Bronchial epithelial cell (primary cell): ENCODE results near the gene SDK2. TPM values are rescaled to one million over a fixed set of nuclear protein-coding genes. Genes with fewer than 3 reads are reported as not detected.

ENCODE experiments used
- DNase-seq: peaks from one replicate; pipeline ENCODE4 v3.0.0-alpha.2; 2010; ENCODE audit warnings: low read depth
- FAIRE-seq: peaks from 2 replicates; lab custom pipeline; 2011; peaks lifted over from hg19 to GRCh38; lab: Jason Lieb, UNC
- H3K27me3 ChIP-seq: 2 replicates; pipeline ENCODE4 v1.5.1; 2011; ENCODE audit warnings: low read length; ENCODE audit not compliant: control insufficient read depth, insufficient read depth
- H3K36me3 ChIP-seq: 2 replicates; pipeline ENCODE4 v1.5.1; 2011; ENCODE audit warnings: low read length; ENCODE audit not compliant: control insufficient read depth, insufficient read depth
- H3K4me3 ChIP-seq: 2 replicates; pipeline ENCODE4 v1.5.1; 2011; ENCODE audit warnings: mild to moderate bottlenecking, low read depth, low read length, control low read depth
- total RNA-seq: library from RNA; depleted of rRNA; stranded (reverse); fragments of >200 nt; gene quantifications from 2 replicates; pipeline ENCODE4 v1.2.1, GENCODE V29; 2014
- TF ChIP-seq, protein P1 (sequence below): IDR thresholded peaks from 2 replicates; pipeline ENCODE4 v1.5.1; 2011; ENCODE audit warnings: mild to moderate bottlenecking, moderate library complexity, low read length, control low read depth, inconsistent platforms; ENCODE audit not compliant: insufficient read depth, severe bottlenecking

The SDK2 gene
- total RNA-seq, 1 donor from 2014 or later: 2.1 TPM

DNA sequence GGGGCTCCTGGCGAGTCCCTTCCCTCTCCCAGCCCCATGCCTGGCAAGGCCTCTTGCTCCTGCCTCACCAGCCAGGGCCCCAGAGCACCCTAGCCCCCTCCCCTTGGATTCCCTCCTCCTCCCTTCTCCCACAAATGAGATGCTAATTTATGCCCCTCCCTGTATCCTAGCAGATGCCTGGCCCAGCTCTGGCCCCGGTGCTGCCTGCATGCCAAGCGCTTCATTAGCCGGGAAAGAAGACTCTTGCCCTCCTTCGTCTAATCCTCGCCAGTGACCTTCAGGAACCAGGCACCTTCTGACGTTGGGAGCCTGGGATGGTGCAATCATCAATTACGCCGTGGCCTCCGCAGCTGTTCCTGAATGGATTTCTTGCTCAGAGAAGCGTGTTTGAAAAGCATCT, 127.8 kb downstream of the SDK2 start:
- no peak for DNase-seq
- Histone ChIP-seq H3K27me3 (no peaks in the 10 kb centered on the region), H3K4me3 (no peak overlapping the region), H3K36me3 (no peaks in the 10 kb centered on the region)
- no peak for FAIRE-seq
- TF ChIP-seq, protein P1, sequence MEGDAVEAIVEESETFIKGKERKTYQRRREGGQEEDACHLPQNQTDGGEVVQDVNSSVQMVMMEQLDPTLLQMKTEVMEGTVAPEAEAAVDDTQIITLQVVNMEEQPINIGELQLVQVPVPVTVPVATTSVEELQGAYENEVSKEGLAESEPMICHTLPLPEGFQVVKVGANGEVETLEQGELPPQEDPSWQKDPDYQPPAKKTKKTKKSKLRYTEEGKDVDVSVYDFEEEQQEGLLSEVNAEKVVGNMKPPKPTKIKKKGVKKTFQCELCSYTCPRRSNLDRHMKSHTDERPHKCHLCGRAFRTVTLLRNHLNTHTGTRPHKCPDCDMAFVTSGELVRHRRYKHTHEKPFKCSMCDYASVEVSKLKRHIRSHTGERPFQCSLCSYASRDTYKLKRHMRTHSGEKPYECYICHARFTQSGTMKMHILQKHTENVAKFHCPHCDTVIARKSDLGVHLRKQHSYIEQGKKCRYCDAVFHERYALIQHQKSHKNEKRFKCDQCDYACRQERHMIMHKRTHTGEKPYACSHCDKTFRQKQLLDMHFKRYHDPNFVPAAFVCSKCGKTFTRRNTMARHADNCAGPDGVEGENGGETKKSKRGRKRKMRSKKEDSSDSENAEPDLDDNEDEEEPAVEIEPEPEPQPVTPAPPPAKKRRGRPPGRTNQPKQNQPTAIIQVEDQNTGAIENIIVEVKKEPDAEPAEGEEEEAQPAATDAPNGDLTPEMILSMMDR: no peak

DNA sequence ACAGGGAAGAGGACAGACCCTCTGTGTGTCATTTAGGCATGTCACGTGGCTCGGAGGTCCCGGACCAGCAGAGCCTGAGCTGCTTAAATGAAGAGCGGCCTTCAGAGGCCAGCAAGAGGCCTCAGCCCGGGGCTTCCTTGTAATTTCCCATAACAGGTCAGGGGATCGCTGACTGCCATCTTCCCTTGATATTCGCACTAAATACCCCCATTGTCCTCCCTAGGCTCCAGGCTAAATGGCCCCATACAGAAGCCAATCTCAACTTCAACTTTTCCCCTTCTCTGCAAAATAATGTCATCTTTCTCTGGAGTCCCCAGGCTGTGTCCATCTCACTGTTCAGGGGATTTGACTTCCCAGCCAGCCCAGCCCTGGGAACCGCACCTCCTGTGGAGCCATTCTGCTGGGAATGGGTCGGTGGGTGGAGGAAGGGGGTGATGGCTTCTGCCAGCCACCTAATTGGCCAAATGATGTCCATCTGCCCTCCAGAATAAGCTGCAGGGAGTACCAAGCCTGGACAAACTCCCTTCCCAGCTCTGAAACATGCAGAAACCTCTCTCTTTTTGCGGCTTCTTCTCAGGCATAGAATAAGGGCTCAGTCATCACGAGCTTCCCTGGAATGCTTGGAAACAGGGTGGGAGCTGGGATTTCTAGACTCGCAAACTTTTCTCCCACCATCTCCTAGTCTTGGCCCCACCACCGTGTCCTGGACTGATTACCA, 129.9 kb downstream of the SDK2 start:
- Histone ChIP-seq H3K27me3 (no peaks in the 10 kb centered on the region), H3K4me3 (no peak overlapping the region), H3K36me3 (no peaks in the 10 kb centered on the region)
- TF ChIP-seq, protein P1: no peak
- DNase-seq (no peak), FAIRE-seq (no peak)

DNA sequence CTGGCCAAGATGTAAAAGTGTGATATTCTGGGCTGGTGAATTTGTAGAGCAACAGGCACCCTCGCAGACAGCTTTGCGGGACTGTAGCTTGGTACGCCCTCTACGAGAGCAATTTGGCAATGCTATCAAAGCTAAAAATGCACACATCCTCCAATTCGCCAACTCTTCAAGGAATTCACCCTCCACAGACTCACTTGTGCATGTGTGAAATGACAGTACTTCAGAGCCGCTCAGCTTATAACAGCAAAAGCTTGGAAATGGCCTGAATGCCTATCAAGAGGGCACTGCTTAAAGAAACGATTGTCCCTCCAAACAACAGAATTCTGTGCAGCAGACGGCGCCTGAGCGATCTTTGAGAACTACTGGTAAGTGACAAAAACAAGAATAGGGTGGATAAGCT, 130.8 kb downstream of the SDK2 start:
- Histone ChIP-seq H3K36me3 (no peaks in the 10 kb centered on the region), H3K4me3 (no peak overlapping the region), H3K27me3 (no peaks in the 10 kb centered on the region)
- TF ChIP-seq, protein P1: no peak
- DNase-seq: no peak
- no peak for FAIRE-seq

DNA sequence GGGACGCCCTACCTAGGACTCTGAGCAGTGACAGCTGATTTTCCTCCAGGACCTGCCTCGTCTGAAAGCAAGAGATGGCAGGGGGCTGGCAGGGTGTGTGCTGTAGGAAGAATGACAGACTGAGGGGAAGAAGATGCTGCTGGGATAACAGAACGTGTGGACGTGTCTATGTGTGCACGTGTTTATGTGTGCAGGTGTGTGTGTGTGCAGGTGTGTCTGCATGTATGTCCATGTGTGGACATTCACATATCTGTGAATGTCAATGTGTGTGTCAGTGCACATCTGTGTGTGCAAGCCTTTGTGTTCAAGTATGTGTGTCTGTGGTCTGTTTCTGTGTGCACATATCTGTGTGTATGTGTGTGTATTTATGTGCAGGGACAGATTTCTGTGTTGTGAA, 132.5 kb downstream of the SDK2 start:
- TF ChIP-seq, protein P1: no peak
- DNase-seq: no peak
- no peak overlapping the region for H3K4me3 ChIP-seq
- H3K36me3 ChIP-seq: no peaks in the 10 kb centered on the region
- H3K27me3 ChIP-seq: no peaks in the 10 kb centered on the region
- peak; percentile 89 for FAIRE-seq

DNA sequence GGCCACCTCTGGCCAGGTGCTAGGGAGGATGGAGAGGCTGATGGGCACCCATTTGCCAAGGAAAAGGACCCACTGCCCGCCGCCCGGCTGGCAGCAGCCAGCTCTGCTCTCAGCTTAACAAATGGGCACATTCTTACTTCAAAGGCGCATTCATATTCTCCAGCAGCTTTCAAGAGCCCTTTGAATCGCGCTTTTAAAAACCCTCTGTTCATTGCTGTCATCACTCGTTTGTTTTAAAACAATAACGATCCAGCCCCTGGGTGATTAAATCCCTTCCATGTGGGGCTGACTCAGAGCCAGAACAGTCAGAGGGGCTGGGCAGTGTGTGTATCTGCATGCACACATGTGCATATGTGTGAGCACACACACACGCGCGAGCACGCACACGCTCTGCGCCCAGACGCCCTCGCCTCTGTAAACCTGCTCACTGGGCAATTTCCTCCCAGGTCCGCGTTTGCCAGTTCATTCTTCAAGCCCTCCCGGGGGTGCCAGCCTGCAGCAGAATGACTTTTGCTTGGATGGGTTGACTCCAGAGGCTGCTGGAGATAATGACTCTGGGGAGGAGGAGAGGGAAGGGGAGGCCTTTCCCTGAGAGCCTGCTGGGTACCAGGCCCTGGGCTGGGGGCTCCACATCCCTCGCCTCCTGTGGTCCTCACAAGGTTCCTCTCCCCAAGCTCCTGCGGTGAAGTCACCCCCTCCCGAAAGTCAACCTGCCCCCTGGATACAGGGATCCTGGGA, 133.1 kb downstream of the SDK2 start:
- TF ChIP-seq, protein P1: no peak
- peak; percentile 45 for DNase-seq
- no peak overlapping the region for H3K4me3 ChIP-seq
- H3K27me3 ChIP-seq: no peaks in the 10 kb centered on the region
- no peaks in the 10 kb centered on the region for H3K36me3 ChIP-seq
- no peak for FAIRE-seq
